Fibroblast of lung (primary cell): ENCODE data around the gene DEPP1. TPM values are rescaled to one million over a fixed set of nuclear protein-coding genes. Genes with fewer than 3 reads are reported as not detected.

Experiments
- DNase-seq, 2 donors: peaks; one replicate each; pipeline versions ENCODE4 v3.0.0 to v3.0.0-alpha.2; 2010; ENCODE audit warnings: low read depth in 2 of 2
- H2AFZ ChIP-seq: 2 replicates; pipeline ENCODE4 v1.5.1; 2012; ENCODE audit warnings: low read length, control low read depth, inconsistent platforms
- H3K27ac ChIP-seq: 2 replicates; pipeline ENCODE4 v1.5.1; 2011; ENCODE audit warnings: low read length, control low read depth; ENCODE audit not compliant: insufficient read depth
- H3K27me3 ChIP-seq: 2 replicates; pipeline ENCODE4 v1.5.1; 2011; ENCODE audit warnings: mild to moderate bottlenecking, low read length; ENCODE audit not compliant: control insufficient read depth, insufficient read depth
- H3K36me3 ChIP-seq: 2 replicates; pipeline ENCODE4 v1.5.1; 2011; ENCODE audit warnings: low read length; ENCODE audit not compliant: control insufficient read depth, insufficient read depth
- H3K4me1 ChIP-seq: 2 replicates; pipeline ENCODE4 v1.5.1; 2011; ENCODE audit warnings: low read length; ENCODE audit not compliant: control insufficient read depth, insufficient read depth; ENCODE audit errors: extremely low read depth
- H3K4me2 ChIP-seq: 2 replicates; pipeline ENCODE4 v1.5.1; 2011; ENCODE audit warnings: low read length, control low read depth; ENCODE audit not compliant: insufficient read depth; ENCODE audit errors: extremely low read depth
- H3K4me3 ChIP-seq, 4 experiments: fragments of 200-600 bp in 1 of 4; sonication (generic) in 1 of 4; replicated peaks in 1 of 4; 2 replicates each; pipeline ENCODE4 v1.5.1; 2011 to 2016; ENCODE audit warnings: low read length in 4 of 4, low read depth in 3 of 4, mild to moderate bottlenecking in 3 of 4, control low read depth in 2 of 4, inconsistent platforms in 1 of 4, mixed read lengths in 1 of 4; ENCODE audit not compliant: insufficient read depth in 1 of 4; ENCODE audit errors: control extremely low read depth in 1 of 4
- H3K79me2 ChIP-seq: 2 replicates; pipeline ENCODE4 v1.5.1; 2012; ENCODE audit warnings: mild to moderate bottlenecking, low read length, inconsistent platforms; ENCODE audit not compliant: control insufficient read depth, insufficient read depth
- H3K9ac ChIP-seq: 2 replicates; pipeline ENCODE4 v1.5.1; 2011; ENCODE audit warnings: mild to moderate bottlenecking, low read length, control low read depth; ENCODE audit not compliant: insufficient read depth
- H3K9me3 ChIP-seq: 2 replicates; pipeline ENCODE4 v1.5.1; 2012; ENCODE audit warnings: low read depth, low read length; ENCODE audit not compliant: control insufficient read depth, insufficient read depth
- H4K20me1 ChIP-seq: 2 replicates; pipeline ENCODE4 v1.5.1; 2011; ENCODE audit warnings: low read length; ENCODE audit not compliant: control insufficient read depth, insufficient read depth; ENCODE audit errors: extremely low read depth
- CTCF ChIP-seq, 2 donors: IDR thresholded peaks in 1 of 2; conservative IDR thresholded peaks in 1 of 2; 1 replicate in 1 of 2; 2 replicates in 1 of 2; pipeline ENCODE4 v1.5.1; 2011 to 2012; ENCODE audit warnings: low read length in 2 of 2, control low read depth in 1 of 2, inconsistent platforms in 1 of 2, low read depth in 1 of 2, mild to moderate bottlenecking in 1 of 2
- EZH2 ChIP-seq: IDR thresholded peaks from 2 replicates; pipeline ENCODE4 v1.5.1; 2012; ENCODE audit warnings: low read length, control low read depth, mild to moderate bottlenecking; ENCODE audit errors: missing control alignments
- polyA plus RNA-seq, 2 donors: library from polyadenylated mRNA; depleted of rRNA in 1 of 2; stranded (reverse) in 1 of 2; unstranded in 1 of 2; fragments of >200 nt; gene quantifications; 2 replicates each; pipeline ENCODE4 v1.2.1, GENCODE V29; 2011 to 2012; ENCODE audit warnings: missing spikeins in 1 of 2
- total RNA-seq: library from RNA; depleted of rRNA; stranded (reverse); fragments of >200 nt; gene quantifications from 2 replicates; pipeline ENCODE4 v1.2.1, GENCODE V29; 2014

DEPP1 gene
- total and polyA plus RNA-seq, 2 donors (not counting 1 experiment from before 2014, with no cell fraction given), result 30.3 to 120 TPM

- no peak overlapping the region for H3K9ac ChIP-seq
- no peaks in the 10 kb centered on the region for H3K27me3 ChIP-seq
- no peak overlapping the region for H3K27ac ChIP-seq
- H3K4me3 ChIP-seq, result no peak overlapping the region
- DNase-seq, result peak in 1 of 2 donors; percentile 65
- H3K79me2 ChIP-seq, result no peaks in the 10 kb centered on the region
- no peaks in the 10 kb centered on the region for H3K36me3 ChIP-seq
- TF ChIP-seq EZH2 (no peak), CTCF (conservative IDR thresholded peaks at IDR 0.05 in 1 of 2, IDR thresholded peaks at IDR 0.05 in 1 of 2; ENCODE audit: low read depth in 1 of 2, low read length in 2 of 2) (no peak)
- no peaks in the 10 kb centered on the region for H4K20me1 ChIP-seq
- H3K9me3 ChIP-seq, result no peaks in the 10 kb centered on the region
- no peak overlapping the region for H2AFZ ChIP-seq
- no peak overlapping the region for H3K4me2 ChIP-seq
- H3K4me1 ChIP-seq, result no peaks in the 10 kb centered on the region
Measured at GRCh38 chr10:44939691-44940401, 38.8 kb downstream of the DEPP1 start.

DNA sequence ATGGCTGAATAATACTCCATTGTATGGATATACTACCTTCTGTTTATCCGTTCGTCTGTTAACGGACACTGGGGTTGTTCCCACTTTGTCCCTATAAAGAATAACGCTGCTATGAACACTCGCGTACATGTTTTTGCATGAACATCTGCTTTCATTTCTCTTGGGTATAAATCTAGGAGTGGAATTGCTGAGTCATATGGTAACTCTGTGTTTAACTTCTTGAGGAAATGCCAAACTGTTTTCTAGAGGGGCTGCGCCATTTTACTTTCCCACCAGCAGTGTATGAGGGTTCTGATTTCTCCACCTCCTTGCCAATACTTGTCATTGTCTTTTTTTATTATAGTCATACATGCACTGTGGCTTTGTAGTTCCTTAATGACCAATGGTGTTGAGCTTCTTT lies 39.7 kb downstream of the DEPP1 start:
- Histone ChIP-seq H4K20me1 (no peaks in the 10 kb centered on the region), H3K27ac (no peak overlapping the region), H3K4me3 (no peak overlapping the region), H3K4me1 (no peaks in the 10 kb centered on the region), H3K36me3 (no peaks in the 10 kb centered on the region), H3K79me2 (no peaks in the 10 kb centered on the region), H2AFZ (no peak overlapping the region), H3K9ac (no peak overlapping the region), H3K4me2 (no peak overlapping the region), H3K9me3 (no peaks in the 10 kb centered on the region), H3K27me3 (no peaks in the 10 kb centered on the region)
- no peak for TF ChIP-seq CTCF (conservative IDR thresholded peaks at IDR 0.05 in 1 of 2, IDR thresholded peaks at IDR 0.05 in 1 of 2; ENCODE audit: low read depth in 1 of 2, low read length in 2 of 2)
- TF ChIP-seq EZH2, result no peak
- no peak for DNase-seq

DNA sequence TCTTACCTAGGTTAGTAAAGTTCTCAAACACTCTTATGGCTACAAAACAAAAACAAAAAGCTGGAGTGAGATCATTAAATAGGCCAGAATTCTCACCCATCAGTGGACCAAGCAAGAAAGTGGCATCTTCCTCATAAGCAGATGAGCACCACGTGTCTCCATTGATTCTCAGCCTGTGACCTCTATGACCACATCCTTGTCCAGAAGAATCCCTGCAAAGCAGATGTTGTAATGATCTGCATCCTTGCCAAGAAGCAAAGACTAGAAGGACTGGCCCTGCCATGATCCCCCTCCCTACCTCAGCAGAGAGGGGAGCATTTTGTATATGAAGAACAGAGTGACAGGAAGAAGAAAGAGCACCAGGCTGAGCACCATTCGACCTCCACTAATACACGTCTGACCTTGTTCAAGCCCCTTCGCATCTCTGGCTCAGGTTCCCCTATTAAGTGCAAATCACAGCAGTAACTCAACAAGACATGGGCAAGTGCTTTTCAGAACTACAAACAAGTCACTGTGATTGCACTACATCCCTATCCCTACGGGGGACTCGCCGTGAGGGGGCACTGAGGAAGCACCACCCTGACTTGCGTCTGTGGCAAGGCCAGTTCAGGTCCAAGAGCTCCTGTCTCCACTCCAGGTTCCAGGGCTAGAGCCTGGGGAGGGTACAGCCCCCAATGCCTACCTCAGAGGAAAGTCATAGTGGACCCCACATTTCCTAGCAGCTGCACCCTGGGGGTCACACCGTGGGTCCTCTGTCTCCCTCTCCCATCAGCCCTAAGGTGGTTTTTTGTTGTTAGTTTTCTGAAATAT lies 41.2 kb downstream of the DEPP1 start:
- no peak for DNase-seq
- no peaks in the 10 kb centered on the region for H3K36me3 ChIP-seq
- no peaks in the 10 kb centered on the region for H3K27me3 ChIP-seq
- H3K9ac ChIP-seq, result no peak overlapping the region
- no peaks in the 10 kb centered on the region for H3K79me2 ChIP-seq
- no peaks in the 10 kb centered on the region for H4K20me1 ChIP-seq
- no peak overlapping the region for H3K4me3 ChIP-seq
- H3K27ac ChIP-seq, result no peak overlapping the region
- H3K9me3 ChIP-seq, result no peaks in the 10 kb centered on the region
- H2AFZ ChIP-seq, result no peak overlapping the region
- H3K4me1 ChIP-seq, result no peaks in the 10 kb centered on the region
- no peak overlapping the region for H3K4me2 ChIP-seq
- TF ChIP-seq EZH2 (no peak), CTCF (conservative IDR thresholded peaks at IDR 0.05 in 1 of 2, IDR thresholded peaks at IDR 0.05 in 1 of 2; ENCODE audit: low read depth in 1 of 2, low read length in 2 of 2) (no peak)
